CD4-positive, alpha-beta T cell treated with Interleukin-2 at 100 ng/mL for 4 hours (primary cell): ENCODE data around the gene KLK10.

Source experiments
- DNase-seq: peaks from one replicate; pipeline ENCODE4 v3.0.0-alpha.2; 2020; ENCODE audit warnings: low spot score

The KLK10 gene

DNA sequence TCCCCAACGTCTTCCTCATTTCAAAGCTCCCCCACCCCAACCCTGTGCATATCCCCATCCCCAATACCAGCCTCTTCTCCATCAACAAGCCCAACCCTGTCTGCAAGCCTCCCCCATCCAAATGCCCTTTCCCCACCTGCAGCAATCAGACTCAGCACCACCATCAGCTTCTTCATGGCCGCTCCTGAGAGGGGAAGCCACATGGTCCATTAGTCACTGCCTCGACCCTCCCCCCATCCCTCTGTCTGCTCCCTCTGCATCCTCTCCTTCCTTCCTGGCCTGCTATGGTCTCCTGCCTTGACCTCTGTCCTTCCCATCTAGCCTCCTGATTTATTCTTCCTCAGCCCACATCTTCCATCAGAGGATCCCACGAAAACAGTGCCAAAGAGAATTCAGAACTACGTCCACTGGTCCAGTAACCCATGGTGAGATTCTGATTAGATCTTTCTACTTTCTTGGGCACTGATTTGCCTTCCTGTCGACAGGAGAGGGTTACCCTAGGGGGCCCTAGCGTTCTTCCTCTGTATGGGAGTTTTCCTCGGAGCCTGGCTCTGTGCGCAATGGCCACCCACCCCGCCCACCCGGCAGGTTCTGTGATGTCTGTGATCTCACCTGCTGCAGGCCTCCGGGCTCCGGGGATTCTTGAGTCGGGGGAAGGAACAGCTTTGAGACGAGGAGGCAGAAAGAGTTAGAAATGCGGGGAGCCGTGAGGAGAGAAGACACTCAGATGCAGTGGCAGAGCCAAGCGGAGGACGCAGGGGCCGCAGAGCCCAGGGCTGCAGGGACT, 51.4 kb downstream of the KLK10 start:
- DNase-seq, result no peak

DNA sequence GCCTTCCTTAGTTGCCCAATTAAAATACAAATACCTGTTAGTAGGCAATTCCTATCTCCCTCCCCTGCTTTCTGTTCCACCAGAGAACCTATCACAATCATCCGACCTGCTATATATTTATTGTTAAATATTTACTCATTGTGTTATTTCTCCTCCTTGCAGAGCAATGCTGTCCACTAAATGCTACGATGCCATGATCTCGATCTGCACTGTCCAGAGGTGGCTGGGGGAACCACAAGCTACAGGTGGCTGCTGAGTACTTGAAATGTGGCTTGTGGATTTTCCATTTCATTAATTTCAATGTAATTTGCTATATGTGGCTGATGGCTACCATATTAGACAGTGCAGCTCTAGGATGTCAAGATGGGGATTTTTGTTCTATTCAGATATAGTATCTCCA, 55.2 kb downstream of the KLK10 start:
- no peak for DNase-seq

DNA sequence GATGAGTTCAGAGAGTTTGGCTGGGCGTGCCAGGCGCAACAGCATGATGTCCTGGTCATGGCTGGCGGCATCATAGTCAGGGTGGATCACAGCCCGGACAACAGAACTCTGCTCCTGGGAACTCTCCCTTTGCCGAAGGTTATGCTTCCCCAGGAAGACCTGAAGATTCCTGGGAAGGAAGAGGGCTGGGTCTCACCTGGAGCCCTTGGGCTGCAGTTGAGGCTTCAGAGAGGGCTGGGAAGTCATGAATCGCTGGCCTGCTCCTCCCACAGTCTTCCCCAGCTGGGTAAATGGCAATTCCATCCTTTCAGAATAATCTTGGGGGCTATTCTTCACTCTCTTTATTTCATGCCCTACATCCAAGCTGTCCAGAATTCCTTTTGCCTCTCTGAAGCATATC, 56.1 kb downstream of the KLK10 start:
- DNase-seq, result no peak
